Activated CD4-positive, alpha-beta T cell treated with anti-CD3 and anti-CD28 coated beads for 24 hours (primary cell): Measurements from ENCODE around the gene IL2RA.
"Not testable (repeated sequence)": the region's sequence is repeated elsewhere in the genome, so short reads cannot be mapped to it uniquely, and the experiment has no call there.

Source experiments
- DNase-seq, 2 donors: peaks; one replicate each; pipeline ENCODE4 v3.0.0-alpha.2; 2020; ENCODE audit warnings: low read depth in 2 of 2

IL2RA gene

DNA sequence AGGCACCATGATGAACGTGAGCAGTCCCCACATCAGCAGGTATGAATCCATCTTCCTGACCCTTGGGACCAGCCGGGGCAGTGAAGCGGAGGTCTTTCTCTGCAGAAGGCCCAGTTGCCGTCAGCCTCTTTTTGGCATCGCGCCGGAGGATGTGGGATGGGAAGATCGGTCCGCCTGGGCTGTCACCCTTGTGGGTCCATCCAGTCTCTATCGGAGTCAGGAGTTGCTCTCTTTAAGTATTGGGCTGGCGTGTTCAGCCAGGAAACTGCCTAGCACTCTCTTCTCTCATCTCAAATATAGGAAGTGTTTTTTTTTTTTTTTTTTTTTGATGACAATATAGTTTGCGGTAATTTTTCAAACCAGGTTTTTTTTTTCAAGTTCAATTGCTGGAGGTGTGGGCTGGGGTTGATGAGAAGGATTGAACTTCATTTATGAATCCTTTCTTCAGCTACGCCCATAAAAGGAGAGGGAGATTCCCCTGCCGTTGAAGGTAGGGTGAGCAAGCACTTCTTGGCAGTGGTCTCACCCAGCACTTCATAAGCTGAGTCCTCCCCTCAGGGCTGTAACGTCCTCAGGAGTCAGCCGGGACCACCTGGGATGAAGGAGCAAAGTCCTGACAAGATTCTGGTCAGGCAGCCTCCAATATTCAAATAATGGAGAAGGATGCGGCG lies at the start of gene IL2RA:
Gene IL2RA, minus strand, starts transcription at position 267 of the 671 bp plus-strand sequence. Its CDS starts 216 bp downstream, at position 51.
- peak in 1 of 2 donors; percentile 56 for DNase-seq

DNA sequence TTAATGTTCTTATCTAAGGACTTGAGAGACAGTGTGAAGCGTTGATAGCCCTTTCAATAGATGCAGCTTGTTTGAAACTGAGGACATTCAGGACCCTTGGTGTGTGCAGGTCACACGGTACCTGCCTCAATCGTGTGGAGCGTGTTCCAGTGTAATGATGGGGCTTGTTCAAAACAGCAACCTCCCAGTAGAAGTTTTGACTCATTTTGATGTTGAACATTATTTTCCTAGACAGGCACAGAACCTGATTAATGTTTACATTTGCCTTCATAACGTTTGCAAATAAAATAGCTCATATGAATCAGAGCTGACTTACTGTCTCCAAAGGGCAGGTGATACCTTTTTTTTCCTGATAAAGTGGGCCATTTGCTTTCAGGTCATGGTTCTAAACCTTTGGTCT lies 48.0 kb upstream of the IL2RA start:
- no peak for DNase-seq

DNA sequence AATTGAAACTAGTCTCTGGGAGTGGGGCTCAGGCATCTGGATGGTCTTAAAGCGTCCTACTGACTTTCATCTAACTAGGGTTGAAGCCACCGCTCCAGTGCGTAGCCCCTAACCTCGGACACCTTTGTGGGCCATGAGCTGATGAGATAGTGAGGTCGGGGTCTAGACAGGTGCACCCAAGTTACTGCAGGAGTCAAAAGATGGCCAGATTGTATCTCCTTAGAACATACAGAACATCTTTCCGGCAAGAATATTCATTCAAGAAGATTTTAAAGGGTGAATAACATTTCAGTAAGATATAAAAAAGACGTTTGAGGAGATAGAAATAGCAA lies 47.2 kb upstream of the IL2RA start:
- no peak for DNase-seq

DNA sequence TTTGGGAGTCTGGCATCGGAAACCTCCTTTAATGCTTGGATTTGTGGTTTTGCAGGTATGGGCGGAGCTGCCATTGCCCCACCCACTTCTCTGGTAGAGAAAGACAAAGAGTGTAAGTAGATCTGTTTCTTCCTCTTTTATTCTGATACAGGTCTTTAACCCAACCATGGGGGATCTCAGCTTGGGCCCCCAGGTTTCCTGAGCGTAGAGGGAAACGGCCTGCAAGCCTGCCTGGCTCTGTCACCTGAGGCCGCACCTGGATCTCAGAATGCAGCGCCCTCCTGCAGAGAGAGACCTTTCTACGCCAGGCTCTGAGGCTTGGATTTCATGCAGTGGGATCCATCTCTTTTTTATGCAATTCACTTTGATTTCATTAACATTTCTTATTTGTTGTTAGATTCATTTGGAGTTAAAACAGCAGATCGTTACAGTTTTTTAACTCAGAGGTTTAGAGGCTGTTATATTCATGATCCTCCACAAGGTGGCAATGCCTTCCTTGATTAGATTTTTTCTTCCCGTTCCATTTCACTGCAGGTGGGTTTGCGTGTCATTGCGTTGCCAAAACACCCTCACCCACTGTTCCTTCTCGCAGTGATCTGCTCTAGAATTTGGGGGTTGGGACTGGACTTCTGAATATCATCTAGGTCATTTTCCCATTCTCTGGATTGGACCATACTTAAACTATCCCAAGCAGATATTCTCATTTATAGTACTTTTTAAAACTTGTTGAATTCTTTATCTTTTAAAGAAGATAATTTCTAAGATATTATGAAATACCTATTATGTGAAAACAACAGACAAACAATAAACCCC lies 46.7 kb upstream of the IL2RA start:
- DNase-seq, result no peak

DNA sequence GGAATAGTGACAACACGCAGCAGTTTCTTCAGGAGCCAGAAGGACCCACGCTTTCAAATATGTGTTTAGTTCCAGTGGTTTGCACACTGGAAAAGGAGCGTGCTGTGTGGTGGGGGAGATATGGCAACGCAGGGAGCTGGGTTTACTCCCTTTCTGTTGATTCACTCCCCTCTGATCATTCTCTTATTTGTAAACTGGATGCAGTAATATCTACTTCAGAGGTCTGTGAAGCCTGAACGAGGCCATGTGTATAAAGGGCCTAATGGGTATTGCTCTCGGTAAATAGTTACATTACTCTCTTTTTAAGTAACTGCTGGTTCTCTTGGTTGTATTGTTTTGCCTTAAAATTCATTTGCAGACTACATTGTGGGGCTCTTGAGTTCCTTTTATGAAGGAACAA lies 45.9 kb upstream of the IL2RA start:
- no peak for DNase-seq

DNA sequence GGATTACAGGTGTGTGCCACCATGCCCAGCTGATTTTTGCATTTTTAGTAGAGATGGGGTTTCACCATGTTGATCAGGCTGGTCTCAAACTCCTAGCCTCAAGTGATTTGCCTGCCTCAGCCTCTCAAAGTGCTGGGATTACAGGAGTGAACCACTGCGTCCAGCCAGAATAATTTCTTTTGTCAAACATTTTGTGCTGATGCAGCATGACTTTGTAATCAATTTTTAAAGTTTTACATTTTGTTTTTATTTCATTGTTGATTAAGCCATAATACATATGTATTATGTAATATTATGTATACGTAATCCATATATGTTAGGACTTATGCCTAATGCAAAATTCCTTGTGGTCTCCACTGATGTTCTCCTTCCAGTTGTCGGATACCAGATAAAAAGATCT lies 45.4 kb upstream of the IL2RA start:
- not testable (repeated sequence) for DNase-seq

DNA sequence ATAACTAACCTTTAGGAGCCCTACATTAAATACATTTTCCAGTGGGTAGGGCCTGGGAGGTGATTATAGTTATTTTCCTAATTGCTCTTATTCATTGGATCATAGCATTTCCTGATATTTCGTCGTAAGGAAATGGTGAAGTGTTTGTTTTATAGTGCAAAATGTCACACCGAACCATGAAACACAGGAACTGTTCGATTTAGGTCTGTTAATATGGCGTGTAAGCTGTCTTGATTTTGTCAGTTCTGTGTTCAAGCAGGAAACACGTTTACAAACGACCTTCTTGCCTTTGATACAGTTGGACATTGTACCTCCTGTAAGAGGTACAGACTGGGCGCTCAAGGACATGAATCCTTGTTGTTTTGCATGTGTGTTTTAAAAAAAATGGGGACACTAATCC lies 41.4 kb upstream of the IL2RA start:
- no peak for DNase-seq

DNA sequence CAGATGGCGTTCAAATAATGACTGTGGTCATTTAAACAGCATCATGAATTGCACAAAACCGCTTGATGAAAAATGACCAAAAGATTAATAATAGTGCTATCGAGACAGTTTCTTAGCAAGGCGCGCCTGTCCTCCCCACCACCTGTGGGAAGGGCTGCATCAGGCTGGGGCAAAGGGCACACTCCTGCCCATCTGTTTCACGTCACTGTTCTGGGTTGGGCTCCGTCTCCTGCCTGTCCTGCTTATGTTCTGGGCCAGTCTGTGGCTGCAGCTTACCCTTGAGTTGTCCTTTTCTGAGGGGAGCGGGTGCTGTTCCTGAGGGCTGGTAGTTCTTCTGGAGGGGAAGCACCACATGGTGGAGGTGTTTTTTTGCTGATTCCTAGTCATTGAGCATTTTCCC lies 40.0 kb upstream of the IL2RA start:
- no peak for DNase-seq

DNA sequence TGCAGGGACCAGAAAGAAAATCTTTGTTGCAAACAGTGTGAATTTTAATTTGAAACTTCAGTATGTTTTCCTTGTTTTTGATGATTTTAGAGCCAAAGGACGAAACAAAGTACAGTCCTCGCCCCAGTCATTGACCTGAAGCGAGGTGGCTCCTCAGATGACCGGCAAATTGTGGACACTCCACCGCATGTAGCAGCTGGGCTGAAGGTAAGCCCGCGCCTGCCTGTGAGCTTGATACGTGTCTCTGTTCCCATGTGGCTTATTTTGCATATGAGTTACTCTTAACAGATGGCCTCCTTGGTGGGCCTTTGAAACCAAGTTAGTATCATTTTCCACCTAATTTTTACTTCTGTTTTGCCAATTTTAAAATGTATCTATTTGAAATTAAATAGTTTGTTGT lies 39.0 kb upstream of the IL2RA start:
- no peak for DNase-seq

DNA sequence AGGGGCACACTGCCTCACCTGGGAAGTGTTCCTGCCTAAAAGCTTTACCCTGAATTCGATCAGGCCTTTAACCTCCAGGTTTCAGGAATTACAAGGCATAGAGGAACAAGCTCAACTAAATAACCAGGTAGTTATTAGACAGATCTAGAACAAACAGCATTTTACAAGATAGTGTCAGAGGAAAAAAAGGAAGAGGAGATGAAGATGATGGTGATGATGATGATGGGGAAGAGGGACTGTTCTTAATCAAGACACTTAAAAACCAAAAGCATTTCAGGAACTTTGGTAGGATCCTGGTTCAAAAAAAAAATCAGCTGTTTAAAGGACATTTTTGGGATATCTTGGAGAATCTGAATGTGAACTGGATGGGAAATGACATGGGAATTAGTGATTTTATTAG lies 38.2 kb upstream of the IL2RA start:
- DNase-seq, result no peak

DNA sequence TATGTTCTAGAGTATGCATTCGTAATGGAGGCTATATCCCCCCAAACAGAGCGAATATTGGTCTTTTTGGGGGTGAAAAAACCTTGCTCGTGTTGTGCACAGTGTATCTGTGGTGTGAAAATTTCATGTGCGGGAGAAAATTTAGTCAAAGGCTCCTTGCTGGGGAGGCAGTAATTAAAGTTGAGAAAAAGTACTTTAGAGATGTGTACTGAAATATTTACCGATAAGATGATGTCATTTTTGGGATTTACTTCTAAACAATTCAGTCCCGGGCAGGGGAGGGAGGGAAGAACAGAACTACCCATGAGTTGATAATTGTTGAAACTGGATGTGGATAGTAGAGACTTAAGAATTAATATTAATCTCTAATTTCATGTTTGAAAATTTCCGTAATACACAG lies 36.0 kb upstream of the IL2RA start:
- DNase-seq, result no peak

DNA sequence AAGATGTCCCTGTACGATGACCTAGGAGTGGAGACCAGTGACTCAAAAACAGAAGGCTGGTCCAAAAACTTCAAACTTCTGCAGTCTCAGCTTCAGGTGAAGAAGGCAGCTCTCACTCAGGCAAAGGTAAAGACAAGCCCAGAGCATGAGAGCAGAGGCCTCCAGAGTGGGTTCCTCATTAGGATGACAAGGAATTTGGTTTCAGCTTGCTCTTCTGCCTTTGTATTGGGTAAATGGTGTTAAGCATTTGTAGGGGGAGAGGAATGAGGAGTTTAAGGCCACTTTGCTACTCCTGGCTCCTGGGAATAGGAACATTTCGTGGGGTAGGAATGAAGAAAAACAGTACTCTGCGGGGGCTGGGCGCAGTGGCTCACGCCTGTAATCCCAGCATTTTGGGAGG lies 34.9 kb upstream of the IL2RA start:
- no peak for DNase-seq

DNA sequence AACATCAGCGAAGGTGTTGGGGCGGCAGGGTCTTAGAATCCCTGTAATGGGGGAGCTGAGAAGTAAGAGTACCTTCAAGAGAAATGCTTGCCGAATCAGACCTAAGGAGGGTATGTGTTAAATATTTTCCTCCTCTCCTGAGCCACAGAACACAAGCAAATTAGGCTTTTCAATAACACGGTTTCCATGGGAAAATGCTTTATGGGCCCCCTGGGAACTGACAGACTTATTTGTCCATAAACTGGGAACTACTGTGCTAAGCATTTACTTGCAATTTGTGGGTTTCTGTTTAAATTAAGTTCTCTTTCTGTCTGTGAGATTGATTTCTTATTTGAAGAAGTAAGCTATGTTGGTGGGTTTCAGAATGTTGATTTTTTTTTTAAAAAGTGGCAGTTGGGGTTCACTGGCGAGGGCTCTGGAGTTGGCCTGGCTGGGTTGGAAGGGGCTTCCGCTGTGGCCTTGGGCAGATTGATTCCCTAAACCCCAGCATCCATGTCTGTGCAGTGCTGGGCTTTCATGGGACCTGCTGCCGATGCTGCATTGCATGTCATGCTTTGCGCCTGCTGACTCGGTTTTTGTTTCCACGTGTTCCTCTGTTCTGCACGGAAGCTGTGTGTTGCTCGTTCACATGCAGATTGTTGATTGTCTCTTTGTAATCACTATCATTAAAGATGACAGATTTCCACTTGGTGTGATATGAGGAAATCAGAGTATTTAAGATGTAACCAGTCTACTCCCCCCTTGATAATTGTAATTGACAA lies 33.8 kb upstream of the IL2RA start:
- no peak for DNase-seq

DNA sequence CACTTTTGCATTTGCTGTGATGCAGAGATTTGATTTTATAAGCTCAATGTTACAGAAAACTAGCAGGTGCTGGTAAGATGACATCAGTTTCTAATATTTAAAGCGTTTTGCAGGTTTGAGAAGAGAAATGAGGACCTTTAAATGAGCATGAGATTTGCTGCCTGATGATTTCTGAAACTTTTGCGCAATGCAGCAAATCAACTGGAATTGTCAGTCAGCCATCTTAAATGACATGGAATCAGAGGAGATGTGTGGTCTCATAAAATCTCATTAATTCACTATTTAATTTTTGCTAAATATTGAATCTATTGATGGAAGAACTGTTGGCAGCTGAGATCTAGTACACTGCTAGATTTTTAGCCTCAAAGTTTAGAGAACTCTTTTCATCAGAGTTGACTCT lies 30.6 kb upstream of the IL2RA start:
- no peak for DNase-seq

DNA sequence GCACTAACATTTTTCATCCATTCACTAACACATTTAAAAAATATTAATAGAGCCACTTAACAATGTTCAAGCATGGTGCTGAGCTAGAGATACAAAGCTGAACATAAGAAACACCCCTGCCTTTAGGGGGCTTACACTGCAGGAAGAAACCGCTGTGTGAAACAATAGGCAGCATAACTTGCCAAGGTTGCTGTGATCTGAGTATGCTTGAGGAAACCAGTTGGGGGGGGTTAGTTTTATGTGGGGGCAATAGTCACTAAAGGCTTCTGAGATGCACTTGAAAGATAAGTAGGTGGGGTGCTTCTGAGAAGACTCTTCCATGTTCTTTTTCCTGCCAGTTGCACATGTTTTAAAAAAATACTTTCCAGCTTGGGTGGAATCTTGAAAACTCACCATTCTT lies 29.5 kb upstream of the IL2RA start:
- DNase-seq, result no peak

DNA sequence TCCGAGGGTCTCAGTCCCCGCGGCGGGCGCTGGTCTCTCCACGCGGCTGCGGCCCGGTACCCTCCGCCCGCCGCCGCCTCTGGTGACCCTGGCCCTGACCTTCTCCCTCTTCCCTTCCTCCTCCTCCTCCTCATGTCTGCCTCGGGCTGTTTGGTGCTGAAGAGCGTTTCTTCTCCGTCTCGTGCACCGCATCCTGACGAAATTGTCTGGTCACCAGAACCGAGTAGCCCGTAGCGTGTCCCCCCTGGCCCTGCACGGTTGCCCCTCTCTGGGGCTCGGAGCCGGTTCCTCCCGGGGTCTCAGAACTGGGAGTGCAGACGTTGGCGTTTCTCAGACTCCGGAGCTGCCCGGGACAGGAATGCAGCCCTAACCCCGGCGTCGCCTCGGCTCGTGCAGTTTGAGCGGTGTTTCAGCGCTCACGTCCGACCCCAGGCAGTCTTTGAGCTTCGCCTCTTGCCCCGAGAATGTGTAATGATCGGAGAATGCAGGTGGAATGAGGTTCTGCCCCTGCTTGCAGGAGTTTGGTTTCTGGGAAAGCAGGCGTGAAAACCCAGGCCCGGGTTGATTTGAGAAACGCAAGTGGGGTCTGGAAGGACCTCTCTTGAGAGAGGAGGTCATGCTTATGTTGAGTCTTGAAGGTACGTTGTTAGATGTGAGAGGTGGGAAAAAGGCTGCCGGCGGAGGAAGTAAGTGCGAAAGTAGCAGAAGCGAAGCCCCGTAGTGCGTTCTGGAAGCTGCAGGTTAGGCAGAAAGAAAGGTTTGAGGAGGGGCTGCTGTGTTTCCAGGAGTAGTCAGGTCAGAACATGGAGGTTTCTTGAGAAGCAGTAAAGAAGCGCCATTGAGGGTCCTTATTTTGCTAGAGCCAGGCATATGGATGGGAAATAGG lies 27.4 kb upstream of the IL2RA start:
- no peak for DNase-seq

DNA sequence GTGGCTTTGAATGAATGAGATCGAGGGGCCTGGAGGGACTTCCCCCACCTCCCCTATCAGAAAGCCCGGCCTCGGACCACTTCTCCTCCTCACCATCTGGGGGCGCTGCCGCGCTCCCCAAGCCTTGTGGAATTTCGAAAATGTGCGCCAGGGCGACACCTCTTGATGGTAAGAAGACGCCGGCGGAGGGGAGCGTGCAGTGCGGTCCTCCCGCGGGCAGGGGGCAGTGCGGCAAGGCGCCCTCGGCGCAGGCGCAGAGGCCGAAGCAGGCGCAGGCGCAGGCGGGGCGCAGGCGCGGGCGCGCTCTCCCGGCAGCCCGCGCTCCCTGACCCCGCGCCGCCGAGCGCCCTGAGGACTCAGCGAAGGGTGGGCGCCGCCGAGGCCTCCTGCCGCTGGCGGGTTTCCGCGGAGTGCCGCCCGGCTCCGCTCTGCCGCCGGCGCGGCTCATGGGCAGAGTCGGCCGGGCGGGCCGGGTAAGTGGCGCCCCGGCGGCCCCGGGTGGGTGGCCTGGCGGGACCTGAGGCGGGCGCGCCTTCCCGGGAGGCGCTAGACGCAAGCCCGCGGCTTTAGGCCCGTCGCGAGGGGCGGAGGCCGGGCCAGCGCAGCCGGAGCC lies 26.7 kb upstream of the IL2RA start, which contains the start of gene RBM17:
Gene RBM17, plus strand, starts transcription at position 314 of the 613 bp plus-strand sequence. CDS start 8,032 bp downstream, outside the sequence.
- peak; percentile 97 for DNase-seq

DNA sequence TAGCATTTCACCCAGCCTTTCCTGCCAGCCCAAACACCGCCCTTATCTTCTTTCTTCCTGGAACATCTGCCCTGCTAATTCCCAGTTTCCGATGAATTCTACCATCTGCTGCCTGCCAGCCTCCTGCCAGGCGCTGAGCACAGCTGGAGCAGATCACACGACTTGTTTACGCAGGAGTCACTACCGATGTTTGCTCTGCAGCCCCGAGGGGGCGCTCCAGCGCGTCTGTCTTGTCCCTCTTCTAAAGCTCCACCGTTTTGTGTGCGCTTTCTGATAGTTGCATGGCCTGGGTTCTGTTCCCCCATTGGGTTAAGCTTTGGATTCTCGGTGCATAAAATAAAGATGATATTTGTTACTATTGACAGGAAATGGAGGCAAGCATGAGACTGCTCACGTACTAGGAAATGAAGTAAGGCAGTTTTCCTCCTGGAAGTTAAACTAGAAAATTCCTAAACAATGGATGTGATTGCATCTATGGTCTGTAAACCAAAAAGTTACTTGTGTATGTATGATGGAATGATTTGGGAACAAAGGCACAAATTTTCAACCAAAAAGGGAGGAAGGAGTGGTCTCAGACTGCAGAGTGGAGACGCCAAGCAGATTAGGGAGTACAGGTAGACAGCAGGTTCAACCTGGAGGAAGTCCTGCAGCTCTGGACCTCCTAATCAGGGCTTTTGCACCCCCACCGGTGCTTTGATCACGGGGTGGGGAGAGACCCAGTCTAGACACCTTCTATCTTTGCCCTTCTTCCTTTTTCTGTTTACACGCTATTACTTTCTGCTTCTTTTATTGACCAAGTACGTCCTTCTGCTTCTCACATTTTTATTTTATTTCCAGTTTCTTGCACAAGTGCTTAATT lies 24.4 kb upstream of the IL2RA start:
- peak; percentile 86 to 87 for DNase-seq

DNA sequence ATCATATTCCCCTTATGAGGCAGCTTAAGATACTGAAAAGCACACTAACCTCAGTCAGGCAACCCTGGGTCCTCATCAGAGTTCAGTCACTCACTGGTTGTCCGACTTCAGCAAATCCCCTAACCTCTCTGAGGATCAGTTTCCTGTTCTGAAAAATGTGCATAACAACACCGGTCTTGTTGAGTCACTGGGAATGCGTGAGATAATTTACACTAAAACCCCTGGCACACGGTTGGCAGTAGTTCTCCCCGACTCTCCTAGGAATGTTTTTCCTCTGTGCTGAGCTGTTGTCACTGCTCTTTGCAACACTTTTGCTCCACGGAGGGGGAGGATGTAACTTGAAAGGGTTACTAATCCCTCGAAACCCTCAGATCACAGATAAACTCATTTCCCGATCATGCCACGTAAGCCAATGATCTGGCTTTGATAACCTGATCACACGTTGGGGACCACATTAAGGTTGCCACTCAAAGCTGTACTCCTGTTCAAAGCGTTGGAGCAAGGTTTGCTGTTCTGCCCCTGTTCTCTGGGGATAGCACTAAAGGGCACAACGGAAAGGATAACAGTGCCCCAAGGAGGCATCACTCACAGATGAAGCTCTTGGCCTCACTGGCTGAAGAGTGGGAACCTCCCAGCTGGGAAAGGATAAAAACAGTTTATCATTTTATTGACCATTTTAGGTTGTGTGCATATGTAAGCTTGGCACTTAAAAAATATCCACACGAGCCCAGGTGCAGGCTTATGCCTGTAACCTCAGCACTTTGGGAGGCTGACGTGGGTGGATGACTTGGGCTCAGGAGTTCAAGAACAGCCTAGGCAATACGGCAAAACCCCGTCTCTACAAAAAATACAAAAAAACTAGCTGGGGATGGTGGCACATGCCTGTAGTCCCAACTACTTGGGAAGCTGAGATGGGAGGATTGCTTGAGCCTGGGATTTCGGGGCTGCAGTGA lies 21.6 kb upstream of the IL2RA start:
- no peak for DNase-seq
